GM13977 (cell line): ENCODE measurements around the gene APC2.

Experiments
- DNase-seq: peaks from one replicate; pipeline ENCODE4 v3.0.0; 2012; ENCODE audit warnings: low spot score
- CTCF ChIP-seq: IDR thresholded peaks from 2 replicates; pipeline ENCODE4 v1.5.1; 2012; ENCODE audit warnings: mild to moderate bottlenecking, control low read depth; ENCODE audit not compliant: insufficient read depth; ENCODE audit errors: extremely low read depth, missing control alignments
- in situ Hi-C: fragments of 300-500 bp; cut with MboI; formaldehyde crosslinking; loops from one replicate; pipeline ENCODE4 v1.12.0; 2022; ENCODE audit warnings: low sequenced_read_pairs, low pct_unique_long_range_greater_than_20kb, mixed read lengths, inconsistent platforms; ENCODE audit not compliant: unreplicated experiment

Gene APC2

GRCh38 chr19:1482361-1483130 is 32.6 kb downstream of the APC2 start:
- no peak for TF ChIP-seq CTCF
- DNase-seq, result peak; percentile 29
- in situ Hi-C loops, result no loop called here

- TF ChIP-seq CTCF, result no peak
- peak; percentile 25 for DNase-seq
- in situ Hi-C loops, result no loop called here
Observed at GRCh38 chr19:1483131-1483978, 33.4 kb downstream of the APC2 start.

- no peak for TF ChIP-seq CTCF
- in situ Hi-C loops, result no loop called here
Observed at GRCh38 chr19:1483979-1484428, 34.1 kb downstream of the APC2 start.

GRCh38 chr19:1486720-1487575 is 37.0 kb downstream of the APC2 start:
- TF ChIP-seq CTCF, result no peak
- in situ Hi-C loops, result no loop called here
- DNase-seq, result no peak

More at GRCh38 chr19:1483979-1484428, 34.1 kb downstream of the APC2 start:
- DNase-seq, result peak; percentile 18

- in situ Hi-C loops, result no loop called here
- peak; percentile 14 for DNase-seq
- no peak for TF ChIP-seq CTCF
Observed at GRCh38 chr19:1487576-1488281, 37.8 kb downstream of the APC2 start.
